ENCODE results near the gene PACRG. TPM values are rescaled to one million over a fixed set of nuclear protein-coding genes. Genes with fewer than 3 reads are reported as not detected.

Gene PACRG
- total RNA-seq, 1 experiment from 2014 or later, result not detected

DNA sequence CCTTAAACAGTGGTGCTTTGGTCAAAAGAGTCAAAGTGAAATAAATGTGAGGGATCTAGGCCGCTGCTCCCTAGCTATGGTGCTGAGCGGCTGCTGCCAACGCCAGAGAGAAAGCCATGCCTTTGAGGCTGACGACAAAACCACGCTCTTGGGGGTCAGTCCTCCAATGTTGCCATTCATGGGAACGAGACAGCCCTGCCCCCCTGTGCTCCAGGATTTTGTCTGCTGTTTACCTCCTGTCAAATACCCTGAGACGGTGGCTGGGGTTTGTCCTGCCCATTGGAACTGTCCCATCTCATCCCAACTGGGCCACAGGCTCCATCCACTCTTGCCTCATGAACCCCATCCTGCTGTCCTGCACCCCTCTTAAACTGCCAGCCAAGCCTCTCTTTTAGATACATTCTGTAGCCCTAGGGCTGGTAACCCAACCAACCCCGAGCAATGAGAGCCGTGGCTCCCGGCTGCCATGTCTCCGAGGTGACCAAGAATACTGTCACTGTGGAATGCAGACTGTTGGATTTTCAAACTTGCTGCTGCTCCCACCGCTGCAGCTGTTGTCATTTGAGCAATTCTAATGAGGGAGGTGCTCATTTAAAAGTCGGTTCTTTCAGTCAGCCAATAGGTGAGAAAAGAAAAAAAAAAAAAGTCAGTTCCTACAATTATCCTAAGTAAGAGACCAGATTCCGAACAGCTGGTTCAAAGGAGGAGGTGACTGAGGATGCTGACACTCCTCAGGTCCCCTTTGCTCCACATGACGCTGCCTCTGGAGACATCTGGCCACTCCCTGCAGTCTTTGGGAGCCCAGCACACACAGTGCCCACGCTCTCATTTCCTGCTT, 613.7 kb downstream of the PACRG start:
- H3K36me3 ChIP-seq (ENCODE audit: control insufficient read depth, insufficient read depth, low read length), result no peaks in the 10 kb centered on the region
- no peaks in the 10 kb centered on the region for H3K27me3 ChIP-seq (replicated peaks; ENCODE audit: control insufficient read depth, insufficient read depth, low read length)
- Mint-ChIP-seq H3K9me3 (ENCODE audit: unreplicated experiment) (no peaks in the 10 kb centered on the region), H3K27ac (ENCODE audit: unreplicated experiment) (no peak overlapping the region), H3K4me3 (ENCODE audit: unreplicated experiment) (no peak overlapping the region), H3K4me1 (ENCODE audit: low read depth, unreplicated experiment) (no peaks in the 10 kb centered on the region), H3K36me3 (ENCODE audit: insufficient read depth, unreplicated experiment) (no peaks in the 10 kb centered on the region), H3K27me3 (ENCODE audit: insufficient read depth, unreplicated experiment) (no peaks in the 10 kb centered on the region)
- H3K9me3 ChIP-seq, result no peaks in the 10 kb centered on the region
- DNase-seq, result no peak
- H3K4me3 ChIP-seq (ENCODE audit: low read depth, low read length), result no peak overlapping the region
- intact Hi-C loops (cut with micrococcal nuclease; ENCODE audit: unreplicated experiment), result no loop called here
- POLR2A ChIA-PET, result no interaction called here
- no peaks in the 10 kb centered on the region for H3K4me1 ChIP-seq
- CTCF ChIA-PET, result no interaction called here
- TF ChIP-seq, protein P1, sequence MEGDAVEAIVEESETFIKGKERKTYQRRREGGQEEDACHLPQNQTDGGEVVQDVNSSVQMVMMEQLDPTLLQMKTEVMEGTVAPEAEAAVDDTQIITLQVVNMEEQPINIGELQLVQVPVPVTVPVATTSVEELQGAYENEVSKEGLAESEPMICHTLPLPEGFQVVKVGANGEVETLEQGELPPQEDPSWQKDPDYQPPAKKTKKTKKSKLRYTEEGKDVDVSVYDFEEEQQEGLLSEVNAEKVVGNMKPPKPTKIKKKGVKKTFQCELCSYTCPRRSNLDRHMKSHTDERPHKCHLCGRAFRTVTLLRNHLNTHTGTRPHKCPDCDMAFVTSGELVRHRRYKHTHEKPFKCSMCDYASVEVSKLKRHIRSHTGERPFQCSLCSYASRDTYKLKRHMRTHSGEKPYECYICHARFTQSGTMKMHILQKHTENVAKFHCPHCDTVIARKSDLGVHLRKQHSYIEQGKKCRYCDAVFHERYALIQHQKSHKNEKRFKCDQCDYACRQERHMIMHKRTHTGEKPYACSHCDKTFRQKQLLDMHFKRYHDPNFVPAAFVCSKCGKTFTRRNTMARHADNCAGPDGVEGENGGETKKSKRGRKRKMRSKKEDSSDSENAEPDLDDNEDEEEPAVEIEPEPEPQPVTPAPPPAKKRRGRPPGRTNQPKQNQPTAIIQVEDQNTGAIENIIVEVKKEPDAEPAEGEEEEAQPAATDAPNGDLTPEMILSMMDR (IDR thresholded peaks at IDR 0.05; ENCODE audit: insufficient read depth in 1 of 2, low read depth in 1 of 2, low read length in 1 of 2, severe bottlenecking in 1 of 2, unreplicated experiment in 1 of 2), result no peak
- BruUV-seq (replicated peaks), result no TSS peak

DNA sequence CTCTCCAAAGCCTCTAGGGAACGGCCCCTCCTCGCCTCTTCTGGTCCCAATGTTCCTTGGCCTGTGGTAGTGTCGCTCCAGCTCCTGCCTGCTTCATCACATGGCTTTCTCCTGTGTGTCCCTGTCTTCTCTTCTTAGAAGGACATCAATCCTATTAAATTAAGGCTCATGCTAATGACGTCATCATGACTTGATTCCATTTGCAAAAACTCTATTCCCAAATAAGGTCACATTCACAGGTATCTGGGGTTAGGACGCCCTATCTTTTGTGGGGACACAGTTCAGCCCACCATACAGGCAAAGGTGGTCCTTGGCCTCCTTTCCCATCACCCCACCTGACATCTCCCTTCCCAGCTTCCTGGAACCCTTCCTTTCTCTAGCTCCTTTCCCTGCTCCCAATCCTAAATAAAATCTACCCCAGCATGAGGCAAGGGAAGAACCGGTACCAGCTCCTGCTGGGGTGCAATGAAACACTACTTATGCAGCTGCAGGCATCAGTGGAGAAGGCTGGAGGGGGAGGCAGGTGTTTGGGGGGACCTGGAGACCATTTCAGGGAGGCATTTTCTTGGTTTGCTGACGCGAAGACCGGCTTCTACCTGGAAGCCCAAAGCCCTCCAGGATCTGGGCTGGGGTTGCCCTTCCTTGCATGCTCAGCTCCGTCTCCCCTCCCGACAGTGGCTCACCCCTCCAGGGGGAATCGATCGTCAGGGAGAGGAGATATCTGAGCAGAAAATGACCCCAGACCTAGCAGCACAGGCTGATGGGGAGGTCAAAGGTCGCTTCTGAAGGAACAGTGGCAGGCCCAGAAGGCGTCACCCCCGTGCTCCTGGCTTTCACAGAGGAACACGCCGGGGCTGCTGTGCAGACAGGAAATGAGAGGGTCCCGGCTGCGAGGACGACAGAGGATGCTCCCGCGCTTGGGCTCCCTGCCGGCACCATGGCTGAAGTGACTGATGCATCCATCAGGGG, 615.1 kb downstream of the PACRG start:
- no peaks in the 10 kb centered on the region for H3K9me3 ChIP-seq
- no peak for DNase-seq
- ChIA-PET POLR2A (no interaction called here), CTCF (no interaction called here)
- no peaks in the 10 kb centered on the region for H3K9me3 Mint-ChIP-seq (ENCODE audit: unreplicated experiment)
- H3K36me3 Mint-ChIP-seq (ENCODE audit: insufficient read depth, unreplicated experiment), result no peaks in the 10 kb centered on the region
- no peaks in the 10 kb centered on the region for H3K4me1 Mint-ChIP-seq (ENCODE audit: low read depth, unreplicated experiment)
- intact Hi-C loops (cut with micrococcal nuclease; ENCODE audit: unreplicated experiment), result no loop called here
- H3K27me3 Mint-ChIP-seq (ENCODE audit: insufficient read depth, unreplicated experiment), result no peaks in the 10 kb centered on the region
- no peak overlapping the region for H3K27ac Mint-ChIP-seq (ENCODE audit: unreplicated experiment)
- no peaks in the 10 kb centered on the region for H3K36me3 ChIP-seq (ENCODE audit: control insufficient read depth, insufficient read depth, low read length)
- no TSS peak for BruUV-seq (replicated peaks)
- H3K27me3 ChIP-seq (replicated peaks; ENCODE audit: control insufficient read depth, insufficient read depth, low read length), result no peaks in the 10 kb centered on the region
- no peaks in the 10 kb centered on the region for H3K4me1 ChIP-seq
- TF ChIP-seq, protein P1 (IDR thresholded peaks at IDR 0.05; ENCODE audit: insufficient read depth in 1 of 2, low read depth in 1 of 2, low read length in 1 of 2, severe bottlenecking in 1 of 2, unreplicated experiment in 1 of 2), result no peak
- no peak overlapping the region for H3K4me3 Mint-ChIP-seq (ENCODE audit: unreplicated experiment)
- H3K4me3 ChIP-seq (ENCODE audit: low read depth, low read length), result no peak overlapping the region

DNA sequence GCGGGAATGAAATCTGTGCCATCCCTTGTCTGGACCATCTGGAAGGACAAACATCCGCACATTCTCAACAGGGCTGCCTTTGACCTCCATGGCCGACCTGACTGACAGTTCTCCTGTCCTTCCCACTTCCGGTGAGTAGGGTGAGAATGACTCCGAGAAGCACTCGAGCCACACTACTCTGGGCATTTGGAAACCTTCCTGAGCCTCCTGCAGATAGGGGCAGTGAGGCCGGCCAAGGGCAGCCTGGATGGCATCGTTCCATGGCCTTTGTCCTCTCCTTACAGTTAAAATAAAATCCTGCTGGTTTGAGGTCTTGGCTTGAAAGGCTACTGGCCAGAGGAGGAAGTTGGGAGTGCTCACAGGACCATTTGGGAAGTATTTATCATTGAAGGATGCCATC, 615.8 kb downstream of the PACRG start:
- H3K9me3 Mint-ChIP-seq (ENCODE audit: unreplicated experiment), result no peaks in the 10 kb centered on the region
- no peaks in the 10 kb centered on the region for H3K36me3 Mint-ChIP-seq (ENCODE audit: insufficient read depth, unreplicated experiment)
- Histone ChIP-seq H3K9me3 (no peaks in the 10 kb centered on the region), H3K36me3 (ENCODE audit: control insufficient read depth, insufficient read depth, low read length) (no peaks in the 10 kb centered on the region), H3K4me1 (no peaks in the 10 kb centered on the region), H3K27me3 (replicated peaks; ENCODE audit: control insufficient read depth, insufficient read depth, low read length) (no peaks in the 10 kb centered on the region), H3K4me3 (ENCODE audit: low read depth, low read length) (no peak overlapping the region)
- TF ChIP-seq, protein P1 (IDR thresholded peaks at IDR 0.05; ENCODE audit: insufficient read depth in 1 of 2, low read depth in 1 of 2, low read length in 1 of 2, severe bottlenecking in 1 of 2, unreplicated experiment in 1 of 2), result no peak
- BruUV-seq (replicated peaks), result no TSS peak
- ChIA-PET CTCF (no interaction called here), POLR2A (no interaction called here)
- H3K27ac Mint-ChIP-seq (ENCODE audit: unreplicated experiment), result no peak overlapping the region
- intact Hi-C loops (cut with micrococcal nuclease; ENCODE audit: unreplicated experiment), result no loop called here
- no peak for DNase-seq
- no peaks in the 10 kb centered on the region for H3K4me1 Mint-ChIP-seq (ENCODE audit: low read depth, unreplicated experiment)
- no peak overlapping the region for H3K4me3 Mint-ChIP-seq (ENCODE audit: unreplicated experiment)
- no peaks in the 10 kb centered on the region for H3K27me3 Mint-ChIP-seq (ENCODE audit: insufficient read depth, unreplicated experiment)

Data from Caco-2 (cell line).